ENCODE measurements around the gene NUP214.

Gene NUP214

DNA sequence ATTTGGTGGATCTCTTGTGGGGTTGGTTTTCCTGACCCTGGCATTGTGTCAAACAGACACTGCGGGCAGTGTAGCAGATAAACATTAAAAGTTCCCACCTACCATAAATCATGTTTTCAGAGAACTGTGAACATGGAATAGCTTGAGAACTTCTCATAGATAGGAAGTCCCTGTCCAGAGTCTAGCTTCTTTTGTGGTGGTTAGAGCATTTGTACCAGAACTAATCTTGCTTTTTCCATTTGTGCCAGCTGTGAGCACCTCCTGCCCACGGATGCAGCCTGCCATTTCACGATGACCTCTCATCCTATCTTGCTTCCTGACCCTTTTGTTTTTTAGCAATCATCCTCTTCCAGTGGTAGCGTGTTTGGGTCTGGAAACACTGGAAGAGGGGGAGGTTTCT, 89.5 kb downstream of the NUP214 start:
- Histone ChIP-seq H4K20me1 (ENCODE audit: low read depth, low read length) (no peaks in the 10 kb centered on the region), H3K9me2 (replicated peaks; ENCODE audit: insufficient read depth, low read length) (no peaks in the 10 kb centered on the region), H3K27ac (ENCODE audit: low read depth, low read length) (no peak overlapping the region), H3K4me3 (ENCODE audit: insufficient read depth, low read length, poor library complexity, severe bottlenecking) (no peak overlapping the region), H3F3A (ENCODE audit: insufficient read depth) (no peaks in the 10 kb centered on the region), H2AFZ (ENCODE audit: low read depth, low read length, severe bottlenecking) (no peak overlapping the region), H3K9ac (ENCODE audit: low read length) (no peak overlapping the region), H3K9me3 (ENCODE audit: insufficient read depth, low read length) (no peaks in the 10 kb centered on the region), H3K27me3 (ENCODE audit: low read length) (no peaks in the 10 kb centered on the region), H3K4me2 (ENCODE audit: low read depth, low read length, poor library complexity, severe bottlenecking) (no peak overlapping the region), H3K79me2 (ENCODE audit: insufficient read depth, low read length) (no peaks in the 10 kb centered on the region), H3K36me3 (ENCODE audit: low read length) (no peaks in the 10 kb centered on the region)
- no peak for TF ChIP-seq EZH2phosphoT487 (conservative IDR thresholded peaks at IDR 0.05; ENCODE audit: low read length)
- TF ChIP-seq, protein P1, sequence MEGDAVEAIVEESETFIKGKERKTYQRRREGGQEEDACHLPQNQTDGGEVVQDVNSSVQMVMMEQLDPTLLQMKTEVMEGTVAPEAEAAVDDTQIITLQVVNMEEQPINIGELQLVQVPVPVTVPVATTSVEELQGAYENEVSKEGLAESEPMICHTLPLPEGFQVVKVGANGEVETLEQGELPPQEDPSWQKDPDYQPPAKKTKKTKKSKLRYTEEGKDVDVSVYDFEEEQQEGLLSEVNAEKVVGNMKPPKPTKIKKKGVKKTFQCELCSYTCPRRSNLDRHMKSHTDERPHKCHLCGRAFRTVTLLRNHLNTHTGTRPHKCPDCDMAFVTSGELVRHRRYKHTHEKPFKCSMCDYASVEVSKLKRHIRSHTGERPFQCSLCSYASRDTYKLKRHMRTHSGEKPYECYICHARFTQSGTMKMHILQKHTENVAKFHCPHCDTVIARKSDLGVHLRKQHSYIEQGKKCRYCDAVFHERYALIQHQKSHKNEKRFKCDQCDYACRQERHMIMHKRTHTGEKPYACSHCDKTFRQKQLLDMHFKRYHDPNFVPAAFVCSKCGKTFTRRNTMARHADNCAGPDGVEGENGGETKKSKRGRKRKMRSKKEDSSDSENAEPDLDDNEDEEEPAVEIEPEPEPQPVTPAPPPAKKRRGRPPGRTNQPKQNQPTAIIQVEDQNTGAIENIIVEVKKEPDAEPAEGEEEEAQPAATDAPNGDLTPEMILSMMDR (IDR thresholded peaks at IDR 0.05; ENCODE audit: insufficient read depth, low read length, poor library complexity, severe bottlenecking), result no peak

DNA sequence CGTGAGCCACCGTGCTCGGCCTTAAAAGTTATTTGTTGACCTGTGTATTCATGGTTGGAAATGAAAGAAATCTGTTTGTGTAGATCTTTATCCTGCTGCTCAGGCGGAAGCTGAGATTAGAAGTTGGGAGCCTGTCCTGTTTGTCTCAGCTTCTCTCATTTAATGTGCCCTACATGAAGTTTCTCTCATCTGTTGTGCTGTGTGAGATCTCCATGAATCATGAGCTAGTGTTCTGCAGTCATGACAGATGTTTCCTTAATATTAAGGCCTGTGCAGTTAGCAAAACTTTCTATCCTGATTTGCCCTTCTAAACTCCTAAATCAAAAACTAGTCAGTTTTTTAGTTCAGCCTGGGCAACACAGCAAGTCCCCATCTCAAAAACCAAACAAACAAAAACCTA, 91.4 kb downstream of the NUP214 start:
- Histone ChIP-seq H3K36me3 (ENCODE audit: low read length) (no peaks in the 10 kb centered on the region), H3F3A (ENCODE audit: insufficient read depth) (no peaks in the 10 kb centered on the region), H4K20me1 (ENCODE audit: low read depth, low read length) (no peaks in the 10 kb centered on the region), H3K9me3 (ENCODE audit: insufficient read depth, low read length) (no peaks in the 10 kb centered on the region), H3K9me2 (replicated peaks; ENCODE audit: insufficient read depth, low read length) (no peaks in the 10 kb centered on the region), H2AFZ (ENCODE audit: low read depth, low read length, severe bottlenecking) (no peak overlapping the region), H3K27ac (ENCODE audit: low read depth, low read length) (no peak overlapping the region), H3K4me2 (ENCODE audit: low read depth, low read length, poor library complexity, severe bottlenecking) (no peak overlapping the region), H3K79me2 (ENCODE audit: insufficient read depth, low read length) (no peaks in the 10 kb centered on the region), H3K9ac (ENCODE audit: low read length) (no peak overlapping the region), H3K4me3 (ENCODE audit: insufficient read depth, low read length, poor library complexity, severe bottlenecking) (no peak overlapping the region), H3K27me3 (ENCODE audit: low read length) (no peaks in the 10 kb centered on the region)
- TF ChIP-seq, protein P1 (IDR thresholded peaks at IDR 0.05; ENCODE audit: insufficient read depth, low read length, poor library complexity, severe bottlenecking), result no peak
- TF ChIP-seq EZH2phosphoT487 (conservative IDR thresholded peaks at IDR 0.05; ENCODE audit: low read length), result no peak

DNA sequence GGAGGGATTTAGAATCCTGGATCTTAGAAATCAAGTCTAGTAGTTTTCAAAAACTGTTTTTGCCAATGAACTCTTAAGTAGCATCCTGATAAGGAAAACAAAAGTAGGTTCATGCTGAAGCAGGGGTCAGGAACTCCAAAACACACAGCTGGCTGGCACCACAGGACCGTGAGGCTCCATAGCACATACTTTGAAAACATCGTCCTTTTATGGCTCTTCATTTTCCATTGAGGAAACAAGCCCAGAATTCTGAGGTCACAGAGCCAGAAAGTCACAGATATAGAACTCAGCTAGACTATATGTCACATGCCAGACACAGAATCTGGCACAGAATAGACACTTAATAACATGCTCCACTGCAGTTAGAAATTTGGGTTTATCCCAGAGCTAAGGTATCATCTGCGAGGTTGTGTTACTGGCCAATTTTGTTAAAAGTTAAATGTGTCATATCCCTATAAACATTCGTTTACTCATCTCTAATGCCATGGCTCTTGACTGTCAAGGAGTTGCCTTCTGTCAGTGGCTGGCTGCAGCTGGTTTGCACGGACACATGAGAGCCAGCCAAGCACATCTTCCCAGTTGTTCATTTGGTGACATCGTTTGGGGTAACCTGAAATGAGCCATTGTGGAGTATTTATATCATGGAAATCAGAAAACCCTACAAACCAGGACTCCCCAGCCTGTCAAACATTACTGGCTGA, 92.1 kb downstream of the NUP214 start:
- Histone ChIP-seq H4K20me1 (ENCODE audit: low read depth, low read length) (no peaks in the 10 kb centered on the region), H3F3A (ENCODE audit: insufficient read depth) (no peaks in the 10 kb centered on the region), H3K4me2 (ENCODE audit: low read depth, low read length, poor library complexity, severe bottlenecking) (no peak overlapping the region), H3K79me2 (ENCODE audit: insufficient read depth, low read length) (no peaks in the 10 kb centered on the region), H3K4me3 (ENCODE audit: insufficient read depth, low read length, poor library complexity, severe bottlenecking) (no peak overlapping the region), H3K9me2 (replicated peaks; ENCODE audit: insufficient read depth, low read length) (no peaks in the 10 kb centered on the region), H3K27ac (ENCODE audit: low read depth, low read length) (no peak overlapping the region), H3K36me3 (ENCODE audit: low read length) (no peaks in the 10 kb centered on the region), H3K9me3 (ENCODE audit: insufficient read depth, low read length) (no peaks in the 10 kb centered on the region), H3K27me3 (ENCODE audit: low read length) (no peaks in the 10 kb centered on the region), H3K9ac (ENCODE audit: low read length) (no peak overlapping the region), H2AFZ (ENCODE audit: low read depth, low read length, severe bottlenecking) (no peak overlapping the region)
- no peak for TF ChIP-seq EZH2phosphoT487 (conservative IDR thresholded peaks at IDR 0.05; ENCODE audit: low read length)
- TF ChIP-seq, protein P1 (IDR thresholded peaks at IDR 0.05; ENCODE audit: insufficient read depth, low read length, poor library complexity, severe bottlenecking), result no peak

Measured in SU-DHL-6 (cell line).